GM23248 (cell line): Measurements from ENCODE around the gene FAM151A. TPM values are rescaled to one million over a fixed set of nuclear protein-coding genes. Genes with fewer than 3 reads are reported as not detected.

ENCODE experiments used
- DNase-seq: peaks from one replicate; pipeline ENCODE4 v3.0.0-alpha.2; 2015
- H2AFZ ChIP-seq: fragments of 200-600 bp; sonication (generic); 2 replicates; pipeline ENCODE4 v1.6.1; 2016; ENCODE audit warnings: antibody characterized with exemption
- H3F3A ChIP-seq: fragments of 200-600 bp; sonication (generic); 2 replicates; pipeline ENCODE4 v1.6.1; 2016; ENCODE audit warnings: mild to moderate bottlenecking, antibody characterized with exemption, mixed run types; ENCODE audit not compliant: insufficient read depth
- H3K27ac ChIP-seq: fragments of 200-600 bp; sonication (generic); 2 replicates; pipeline ENCODE4 v1.5.1; 2016; ENCODE audit warnings: mild to moderate bottlenecking
- H3K27me3 ChIP-seq: fragments of 200-600 bp; sonication (generic); replicated peaks from 2 replicates; pipeline ENCODE4 v1.6.1; 2016; ENCODE audit warnings: mild to moderate bottlenecking; ENCODE audit not compliant: insufficient read depth
- H3K36me3 ChIP-seq: fragments of 200-600 bp; sonication (generic); 2 replicates; pipeline ENCODE4 v1.6.1; 2016; ENCODE audit warnings: low read depth, mild to moderate bottlenecking
- H3K4me1 ChIP-seq: fragments of 200-600 bp; sonication (generic); 2 replicates; pipeline ENCODE4 v1.6.1; 2016; ENCODE audit warnings: mild to moderate bottlenecking; ENCODE audit not compliant: insufficient read depth
- H3K4me2 ChIP-seq: fragments of 200-600 bp; sonication (generic); one replicate; pipeline ENCODE4 v1.6.1; 2016; ENCODE audit warnings: mild to moderate bottlenecking; ENCODE audit not compliant: unreplicated experiment
- H3K4me3 ChIP-seq: fragments of 200-600 bp; sonication (generic); 2 replicates; pipeline ENCODE4 v1.5.1; 2016; ENCODE audit warnings: mild to moderate bottlenecking
- H3K79me2 ChIP-seq: fragments of 200-600 bp; sonication (generic); 2 replicates; pipeline ENCODE4 v1.6.1; 2016; ENCODE audit warnings: mild to moderate bottlenecking; ENCODE audit not compliant: insufficient read depth
- H3K9ac ChIP-seq: fragments of 200-600 bp; sonication (generic); 2 replicates; pipeline ENCODE4 v1.6.1; 2016; ENCODE audit warnings: mild to moderate bottlenecking
- H3K9me2 ChIP-seq: fragments of 200-600 bp; sonication (generic); 2 replicates; pipeline ENCODE4 v1.6.1; 2016; ENCODE audit warnings: mixed run types, mild to moderate bottlenecking, moderate library complexity; ENCODE audit not compliant: insufficient read depth
- H3K9me3 ChIP-seq: fragments of 200-600 bp; sonication (generic); one replicate; pipeline ENCODE4 v1.6.1; 2017; ENCODE audit warnings: low read depth
- H4K20me1 ChIP-seq: fragments of 200-600 bp; sonication (generic); 2 replicates; pipeline ENCODE4 v1.6.0; 2016; ENCODE audit not compliant: insufficient read depth
- EZH2 ChIP-seq: fragments of 200-600 bp; sonication (generic); IDR thresholded peaks from 2 replicates; pipeline ENCODE4 v1.6.1; 2018; ENCODE audit warnings: antibody characterized with exemption, mild to moderate bottlenecking; ENCODE audit not compliant: insufficient read depth, poor library complexity, severe bottlenecking
- EZH2phosphoT487 ChIP-seq: fragments of 200-600 bp; sonication (generic); IDR thresholded peaks from 2 replicates; pipeline ENCODE4 v1.6.1; 2018; ENCODE audit warnings: antibody characterized with exemption, moderate library complexity, mild to moderate bottlenecking, low read depth; ENCODE audit not compliant: insufficient read depth
- WGBS, 2 experiments: methylation state at CpG; one replicate each; pipeline ENCODE4 v1.1.6; 2015 to 2017; ENCODE audit warnings: low lambda C conversion rate in 2 of 2, low coverage in 1 of 2; ENCODE audit errors: missing lambda C conversion rate in 2 of 2; 5-methylcytosine and 5-hydroxymethylcytosine counted together
- in situ Hi-C: fragments of 300-500 bp; cut with MboI; formaldehyde crosslinking; loops from 2 replicates; pipeline ENCODE4 v1.15.0; 2020
- polyA plus RNA-seq: library from polyadenylated mRNA; unstranded; fragments of >200 nt; fragmentation: Nextera tagmentation; extraction: Ambion mirVana; gene quantifications from 2 replicates; pipeline ENCODE4 v1.2.1, GENCODE V29; 2016
- total RNA-seq: library from RNA; depleted of rRNA; stranded (reverse); fragments of >200 nt; shearing (Covaris generic); gene quantifications from 2 replicates; pipeline ENCODE4 v1.2.3, GENCODE V29; 2014

Gene FAM151A
- total and polyA plus RNA-seq, 2 experiments from 2014 or later, result 0.09 TPM; not detected in 1

GRCh38 chr1:54599211-54599823 is 24.0 kb downstream of the FAM151A start:
- no peak overlapping the region for H3K4me3 ChIP-seq
- H3K4me2 ChIP-seq, result no peak overlapping the region
- H3K9me2 ChIP-seq, result no peaks in the 10 kb centered on the region
- DNase-seq, result no peak
- H3F3A ChIP-seq, result no peaks in the 10 kb centered on the region
- no peak for TF ChIP-seq EZH2phosphoT487
- no peak overlapping the region for H2AFZ ChIP-seq
- H3K79me2 ChIP-seq, result no peaks in the 10 kb centered on the region
- H3K27me3 ChIP-seq, result no peaks in the 10 kb centered on the region
- H3K9me3 ChIP-seq, result no peaks in the 10 kb centered on the region
- H3K9ac ChIP-seq, result no peak overlapping the region
- in situ Hi-C loops, result no loop called here
- no peaks in the 10 kb centered on the region for H4K20me1 ChIP-seq
- no peak overlapping the region for H3K27ac ChIP-seq
- no peaks in the 10 kb centered on the region for H3K36me3 ChIP-seq
- H3K4me1 ChIP-seq, result no peaks in the 10 kb centered on the region
- 90 to 96% methylated on average over 11 to 13 of the region's 13 CpGs for WGBS, 2 experiments

GRCh38 chr1:54597455-54598030 is 25.8 kb downstream of the FAM151A start:
- H3K9me3 ChIP-seq, result no peaks in the 10 kb centered on the region
- H3K27ac ChIP-seq, result no peak overlapping the region
- 85 to 89% methylated on average over 3 of the region's 3 CpGs for WGBS, 2 experiments
- no peak overlapping the region for H3K9ac ChIP-seq
- no peaks in the 10 kb centered on the region for H3K9me2 ChIP-seq
- H3F3A ChIP-seq, result no peaks in the 10 kb centered on the region
- no peaks in the 10 kb centered on the region for H4K20me1 ChIP-seq
- H3K4me2 ChIP-seq, result no peak overlapping the region
- H3K36me3 ChIP-seq, result no peaks in the 10 kb centered on the region
- TF ChIP-seq EZH2phosphoT487 (no peak), EZH2 (no peak)
- H2AFZ ChIP-seq, result no peak overlapping the region
- no peak overlapping the region for H3K4me3 ChIP-seq
- H3K4me1 ChIP-seq, result no peaks in the 10 kb centered on the region
- in situ Hi-C loops, result no loop called here
- no peaks in the 10 kb centered on the region for H3K79me2 ChIP-seq
- DNase-seq, result no peak
- no peaks in the 10 kb centered on the region for H3K27me3 ChIP-seq

- WGBS, 2 experiments, result 94 to 100% methylated on average over 3 of the region's 3 CpGs
- H3K79me2 ChIP-seq, result no peaks in the 10 kb centered on the region
- no peaks in the 10 kb centered on the region for H3K9me2 ChIP-seq
- in situ Hi-C loops, result no loop called here
- H3K27ac ChIP-seq, result no peak overlapping the region
- H2AFZ ChIP-seq, result no peak overlapping the region
- H3K9ac ChIP-seq, result no peak overlapping the region
- no peaks in the 10 kb centered on the region for H3K36me3 ChIP-seq
- no peak overlapping the region for H3K4me2 ChIP-seq
- DNase-seq, result no peak
- H3F3A ChIP-seq, result no peaks in the 10 kb centered on the region
- H3K4me3 ChIP-seq, result no peak overlapping the region
- H4K20me1 ChIP-seq, result no peaks in the 10 kb centered on the region
- H3K9me3 ChIP-seq, result no peaks in the 10 kb centered on the region
- H3K4me1 ChIP-seq, result no peaks in the 10 kb centered on the region
- TF ChIP-seq EZH2, result no peak
- TF ChIP-seq EZH2phosphoT487, result no peak
- no peaks in the 10 kb centered on the region for H3K27me3 ChIP-seq
Measured at GRCh38 chr1:54596756-54597155, 26.6 kb downstream of the FAM151A start.

GRCh38 chr1:54595956-54596498 is 27.3 kb downstream of the FAM151A start:
- in situ Hi-C loops, result no loop called here
- no peaks in the 10 kb centered on the region for H3K9me2 ChIP-seq

More at GRCh38 chr1:54595956-54596498, 27.3 kb downstream of the FAM151A start:
- Histone ChIP-seq H3K4me3 (no peak overlapping the region), H4K20me1 (no peaks in the 10 kb centered on the region), H3K79me2 (no peaks in the 10 kb centered on the region), H3K36me3 (no peaks in the 10 kb centered on the region), H3F3A (no peaks in the 10 kb centered on the region), H3K27me3 (no peaks in the 10 kb centered on the region), H3K27ac (no peak overlapping the region), H2AFZ (no peak overlapping the region), H3K9me3 (no peaks in the 10 kb centered on the region), H3K4me2 (no peak overlapping the region), H3K4me1 (no peaks in the 10 kb centered on the region), H3K9ac (no peak overlapping the region)
- TF ChIP-seq EZH2phosphoT487, result no peak
- TF ChIP-seq EZH2, result no peak
- whole genome bisulfite sequencing, 2 experiments, result 93 to 95% methylated on average over 3 of the region's 3 CpGs
- no peak for DNase-seq
